Fibroblast of lung (primary cell): ENCODE data around the gene TSPAN18. TPM values are rescaled to one million over a fixed set of nuclear protein-coding genes. Genes with fewer than 3 reads are reported as not detected.

Experiments used
- DNase-seq, 2 donors: peaks; one replicate each; pipeline versions ENCODE4 v3.0.0 to v3.0.0-alpha.2; 2010; ENCODE audit warnings: low read depth in 2 of 2
- H2AFZ ChIP-seq: 2 replicates; pipeline ENCODE4 v1.5.1; 2012; ENCODE audit warnings: low read length, control low read depth, inconsistent platforms
- H3K27ac ChIP-seq: 2 replicates; pipeline ENCODE4 v1.5.1; 2011; ENCODE audit warnings: low read length, control low read depth; ENCODE audit not compliant: insufficient read depth
- H3K27me3 ChIP-seq: 2 replicates; pipeline ENCODE4 v1.5.1; 2011; ENCODE audit warnings: mild to moderate bottlenecking, low read length; ENCODE audit not compliant: control insufficient read depth, insufficient read depth
- H3K36me3 ChIP-seq: 2 replicates; pipeline ENCODE4 v1.5.1; 2011; ENCODE audit warnings: low read length; ENCODE audit not compliant: control insufficient read depth, insufficient read depth
- H3K4me1 ChIP-seq: 2 replicates; pipeline ENCODE4 v1.5.1; 2011; ENCODE audit warnings: low read length; ENCODE audit not compliant: control insufficient read depth, insufficient read depth; ENCODE audit errors: extremely low read depth
- H3K4me2 ChIP-seq: 2 replicates; pipeline ENCODE4 v1.5.1; 2011; ENCODE audit warnings: low read length, control low read depth; ENCODE audit not compliant: insufficient read depth; ENCODE audit errors: extremely low read depth
- H3K4me3 ChIP-seq, 4 experiments: fragments of 200-600 bp in 1 of 4; sonication (generic) in 1 of 4; replicated peaks in 1 of 4; 2 replicates each; pipeline ENCODE4 v1.5.1; 2011 to 2016; ENCODE audit warnings: low read length in 4 of 4, low read depth in 3 of 4, mild to moderate bottlenecking in 3 of 4, control low read depth in 2 of 4, inconsistent platforms in 1 of 4, mixed read lengths in 1 of 4; ENCODE audit not compliant: insufficient read depth in 1 of 4; ENCODE audit errors: control extremely low read depth in 1 of 4
- H3K79me2 ChIP-seq: 2 replicates; pipeline ENCODE4 v1.5.1; 2012; ENCODE audit warnings: mild to moderate bottlenecking, low read length, inconsistent platforms; ENCODE audit not compliant: control insufficient read depth, insufficient read depth
- H3K9ac ChIP-seq: 2 replicates; pipeline ENCODE4 v1.5.1; 2011; ENCODE audit warnings: mild to moderate bottlenecking, low read length, control low read depth; ENCODE audit not compliant: insufficient read depth
- H3K9me3 ChIP-seq: 2 replicates; pipeline ENCODE4 v1.5.1; 2012; ENCODE audit warnings: low read depth, low read length; ENCODE audit not compliant: control insufficient read depth, insufficient read depth
- H4K20me1 ChIP-seq: 2 replicates; pipeline ENCODE4 v1.5.1; 2011; ENCODE audit warnings: low read length; ENCODE audit not compliant: control insufficient read depth, insufficient read depth; ENCODE audit errors: extremely low read depth
- CTCF ChIP-seq, 2 donors: IDR thresholded peaks in 1 of 2; conservative IDR thresholded peaks in 1 of 2; 1 replicate in 1 of 2; 2 replicates in 1 of 2; pipeline ENCODE4 v1.5.1; 2011 to 2012; ENCODE audit warnings: low read length in 2 of 2, control low read depth in 1 of 2, inconsistent platforms in 1 of 2, low read depth in 1 of 2, mild to moderate bottlenecking in 1 of 2
- EZH2 ChIP-seq: IDR thresholded peaks from 2 replicates; pipeline ENCODE4 v1.5.1; 2012; ENCODE audit warnings: low read length, control low read depth, mild to moderate bottlenecking; ENCODE audit errors: missing control alignments
- polyA plus RNA-seq, 2 donors: library from polyadenylated mRNA; depleted of rRNA in 1 of 2; stranded (reverse) in 1 of 2; unstranded in 1 of 2; fragments of >200 nt; gene quantifications; 2 replicates each; pipeline ENCODE4 v1.2.1, GENCODE V29; 2011 to 2012; ENCODE audit warnings: missing spikeins in 1 of 2
- total RNA-seq: library from RNA; depleted of rRNA; stranded (reverse); fragments of >200 nt; gene quantifications from 2 replicates; pipeline ENCODE4 v1.2.1, GENCODE V29; 2014

TSPAN18 gene
- total and polyA plus RNA-seq, 2 donors (not counting 1 experiment from before 2014, with no cell fraction given) = 0.15 TPM; not detected in 1

GRCh38 chr11:44954051-44954906 lies 227.5 kb downstream of the TSPAN18 start:
- Histone ChIP-seq H4K20me1 (no peaks in the 10 kb centered on the region), H3K4me2 (no peak overlapping the region), H3K27me3 (peaks cover 2% of the 10 kb centered on the region), H3K9me3 (no peaks in the 10 kb centered on the region), H3K4me3 (no peak overlapping the region), H2AFZ (no peak overlapping the region), H3K36me3 (no peaks in the 10 kb centered on the region), H3K27ac (peak overlapping the region; percentile 20), H3K79me2 (peaks cover 3% of the 10 kb centered on the region), H3K9ac (no peak overlapping the region), H3K4me1 (peaks cover 17% of the 10 kb centered on the region)
- TF ChIP-seq CTCF (conservative IDR thresholded peaks at IDR 0.05 in 1 of 2, IDR thresholded peaks at IDR 0.05 in 1 of 2; ENCODE audit: low read depth in 1 of 2, low read length in 2 of 2) (no peak), EZH2 (no peak)
- DNase-seq = no peak

GRCh38 chr11:44955015-44955738 lies 228.4 kb downstream of the TSPAN18 start:
- H3K79me2 ChIP-seq = no peaks in the 10 kb centered on the region
- no peaks in the 10 kb centered on the region for H3K36me3 ChIP-seq
- peak; percentile 84 to 89 for DNase-seq
- no peak overlapping the region for H2AFZ ChIP-seq
- TF ChIP-seq CTCF (conservative IDR thresholded peaks at IDR 0.05 in 1 of 2, IDR thresholded peaks at IDR 0.05 in 1 of 2; ENCODE audit: low read depth in 1 of 2, low read length in 2 of 2) (no peak), EZH2 (no peak)
- no peaks in the 10 kb centered on the region for H4K20me1 ChIP-seq
- no peaks in the 10 kb centered on the region for H3K9me3 ChIP-seq
- peaks cover 2% of the 10 kb centered on the region for H3K27me3 ChIP-seq
- no peak overlapping the region for H3K4me2 ChIP-seq
- H3K4me1 ChIP-seq = peaks cover 17% of the 10 kb centered on the region
- H3K27ac ChIP-seq = peak overlapping the region; percentile 20
- no peak overlapping the region for H3K4me3 ChIP-seq
- no peak overlapping the region for H3K9ac ChIP-seq

- H3K9ac ChIP-seq = no peak overlapping the region
- no peaks in the 10 kb centered on the region for H3K79me2 ChIP-seq
- no peak for DNase-seq
- no peaks in the 10 kb centered on the region for H4K20me1 ChIP-seq
- H3K4me3 ChIP-seq = no peak overlapping the region
- no peaks in the 10 kb centered on the region for H3K36me3 ChIP-seq
- peak; percentile 43 for TF ChIP-seq EZH2
- no peak for TF ChIP-seq CTCF (conservative IDR thresholded peaks at IDR 0.05 in 1 of 2, IDR thresholded peaks at IDR 0.05 in 1 of 2; ENCODE audit: low read depth in 1 of 2, low read length in 2 of 2)
- no peak overlapping the region for H3K4me2 ChIP-seq
- H3K4me1 ChIP-seq = peaks cover 17% of the 10 kb centered on the region
- no peak overlapping the region for H2AFZ ChIP-seq
- H3K27me3 ChIP-seq = peaks cover 2% of the 10 kb centered on the region
- no peak overlapping the region for H3K27ac ChIP-seq
- H3K9me3 ChIP-seq = no peaks in the 10 kb centered on the region
Observed at GRCh38 chr11:44957040-44957515, 230.3 kb downstream of the TSPAN18 start.
